OCI-LY3 (cell line): ENCODE data around the gene IL3RA.

Experiments used
- EZH2phosphoT487 ChIP-seq: fragments of 200-600 bp; shearing (Covaris generic); IDR thresholded peaks from 2 replicates; pipeline ENCODE4 v1.6.1; 2018; ENCODE audit warnings: antibody characterized with exemption, mixed run types, low read depth
- TF ChIP-seq, protein P1 (sequence below): fragments of 200-600, 300-600 bp; sonication (generic); IDR thresholded peaks from 2 replicates; pipeline ENCODE4 v1.5.1; 2014; ENCODE audit warnings: antibody characterized with exemption, low read length, low read depth

- TF ChIP-seq, protein P1, sequence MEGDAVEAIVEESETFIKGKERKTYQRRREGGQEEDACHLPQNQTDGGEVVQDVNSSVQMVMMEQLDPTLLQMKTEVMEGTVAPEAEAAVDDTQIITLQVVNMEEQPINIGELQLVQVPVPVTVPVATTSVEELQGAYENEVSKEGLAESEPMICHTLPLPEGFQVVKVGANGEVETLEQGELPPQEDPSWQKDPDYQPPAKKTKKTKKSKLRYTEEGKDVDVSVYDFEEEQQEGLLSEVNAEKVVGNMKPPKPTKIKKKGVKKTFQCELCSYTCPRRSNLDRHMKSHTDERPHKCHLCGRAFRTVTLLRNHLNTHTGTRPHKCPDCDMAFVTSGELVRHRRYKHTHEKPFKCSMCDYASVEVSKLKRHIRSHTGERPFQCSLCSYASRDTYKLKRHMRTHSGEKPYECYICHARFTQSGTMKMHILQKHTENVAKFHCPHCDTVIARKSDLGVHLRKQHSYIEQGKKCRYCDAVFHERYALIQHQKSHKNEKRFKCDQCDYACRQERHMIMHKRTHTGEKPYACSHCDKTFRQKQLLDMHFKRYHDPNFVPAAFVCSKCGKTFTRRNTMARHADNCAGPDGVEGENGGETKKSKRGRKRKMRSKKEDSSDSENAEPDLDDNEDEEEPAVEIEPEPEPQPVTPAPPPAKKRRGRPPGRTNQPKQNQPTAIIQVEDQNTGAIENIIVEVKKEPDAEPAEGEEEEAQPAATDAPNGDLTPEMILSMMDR = no peak
- no peak for TF ChIP-seq EZH2phosphoT487
Observed at GRCh38 chrX:1387141-1387776, 50.7 kb downstream of the IL3RA start.
